Aorta (tissue), 5 donors: ENCODE data around the gene ERVV-1. TPM values are rescaled to one million over a fixed set of nuclear protein-coding genes. Genes with fewer than 3 reads are reported as not detected.

Experiments used
- ATAC-seq: fragments of 200-7000 bp; cut with Tn5 transposase; one replicate; pipeline ENCODE4 v1.9.1; 2022; ENCODE audit warnings: moderate library complexity; ENCODE audit not compliant: low FRiP score
- DNase-seq, 2 donors: peaks; one replicate each; pipeline ENCODE4 v3.0.0-alpha.2; 2020
- H3K27ac ChIP-seq, 2 donors: one replicate each; pipeline ENCODE4 v1.5.1; 2013; ENCODE audit warnings: low read length in 2 of 2, mild to moderate bottlenecking in 2 of 2, moderate library complexity in 2 of 2, control low read depth in 1 of 2, inconsistent platforms in 1 of 2, low read depth in 1 of 2
- H3K27me3 ChIP-seq, 2 donors: one replicate each; pipeline ENCODE4 v1.6.1; 2013; ENCODE audit warnings: control low read depth in 1 of 2, low read length in 1 of 2, mild to moderate bottlenecking in 1 of 2, moderate library complexity in 1 of 2; ENCODE audit not compliant: insufficient read depth in 2 of 2, control insufficient read depth in 1 of 2
- H3K36me3 ChIP-seq, 2 donors: one replicate each; pipeline ENCODE4 v1.6.1; 2013; ENCODE audit warnings: control low read depth in 1 of 2, low read length in 1 of 2, mild to moderate bottlenecking in 1 of 2; ENCODE audit not compliant: insufficient read depth in 2 of 2, control insufficient read depth in 1 of 2
- H3K4me1 ChIP-seq, 2 donors: one replicate each; pipeline ENCODE4 v1.6.1; 2013; ENCODE audit warnings: low read length in 2 of 2, control low read depth in 1 of 2, mild to moderate bottlenecking in 1 of 2, moderate library complexity in 1 of 2; ENCODE audit not compliant: insufficient read depth in 2 of 2, control insufficient read depth in 1 of 2
- H3K4me3 ChIP-seq, 2 donors: one replicate each; pipeline ENCODE4 v1.5.1; 2013; ENCODE audit warnings: low read length in 2 of 2, control low read depth in 1 of 2, mild to moderate bottlenecking in 1 of 2
- H3K9me3 ChIP-seq: one replicate; pipeline ENCODE4 v1.6.1; 2013; ENCODE audit warnings: mild to moderate bottlenecking, low read length; ENCODE audit not compliant: control insufficient read depth
- WGBS, 2 donors: extraction: QIAGEN DNeasy Blood & Tissue Kit; methylation state at CpG; one replicate each; pipeline ENCODE4 v1.1.7; 2013; 5-methylcytosine and 5-hydroxymethylcytosine counted together
- intact Hi-C, 2 donors: fragments of 100-400 bp; cut with DNase I; formaldehyde crosslinking; loops; one replicate each; pipeline versions ENCODE4 v1.14.2 to v1.15.0; 2022
- polyA plus RNA-seq, 2 donors: library from polyadenylated mRNA; stranded (reverse); fragments of 200-250 nt; gene quantifications; one replicate each; pipeline ENCODE4 v1.2.3, GENCODE V29; 2013
- total RNA-seq, 2 donors: library from RNA; stranded (reverse); fragmentation: NEBNext Ultra II Directional; extraction: Animal tissue kit (Norgen Biotek cat#: 25700); gene quantifications; one replicate each; pipeline ENCODE4 v1.2.1, GENCODE V29; 2021
- donor health status: healthy with polysubstance abuse.
- donor health status: Bipolar disorder and iron deficiency.
- donor health status: DM: no; HTN: no; CAD: no.
- donor health status: DM: no; HTN: no; CAD: no.
- donor health status: DM: yes; HTN: yes; CAD: no.

ERVV-1 gene
- total and polyA plus RNA-seq, 4 donors, result not detected

GRCh38 chr19:53037101-53038097, 23.7 kb downstream of the ERVV-1 start:
- ATAC-seq (no peak), DNase-seq (no peak)
- H3K27ac ChIP-seq, result no peak overlapping the region
- H3K9me3 ChIP-seq, result peaks cover 8% of the 10 kb centered on the region
- intact Hi-C loops, result no loop called here
- no peaks in the 10 kb centered on the region for H3K36me3 ChIP-seq
- no peaks in the 10 kb centered on the region for H3K4me1 ChIP-seq
- H3K4me3 ChIP-seq, result no peak overlapping the region
- no peaks in the 10 kb centered on the region for H3K27me3 ChIP-seq
- 10% methylated on average over 52 of the region's 52 CpGs for WGBS, 2 donors

- Histone ChIP-seq H3K4me1 (no peaks in the 10 kb centered on the region), H3K27me3 (no peaks in the 10 kb centered on the region), H3K27ac (no peak overlapping the region), H3K4me3 (no peak overlapping the region), H3K36me3 (no peaks in the 10 kb centered on the region), H3K9me3 (peaks cover 12% of the 10 kb centered on the region)
- intact Hi-C loops, result no loop called here
- DNase-seq (no peak), ATAC-seq (no peak)
- WGBS, 2 donors, result 78 to 91% methylated on average over 1 of the region's 1 CpG
Observed at GRCh38 chr19:53041366-53041765, 27.6 kb downstream of the ERVV-1 start.

GRCh38 chr19:53045536-53045935, 31.8 kb downstream of the ERVV-1 start:
- 65 to 83% methylated on average over 16 of the region's 16 CpGs for WGBS, 2 donors
- Histone ChIP-seq H3K36me3 (no peaks in the 10 kb centered on the region), H3K4me3 (no peak overlapping the region), H3K4me1 (no peaks in the 10 kb centered on the region), H3K27me3 (peaks cover 0 to 1% of the 10 kb centered on the region in 2 donors), H3K27ac (no peak overlapping the region), H3K9me3 (peaks cover 9% of the 10 kb centered on the region)
- no peak for ATAC-seq
- no peak for DNase-seq
- intact Hi-C loops, result no loop called here

- H3K9me3 ChIP-seq, result peaks cover 11% of the 10 kb centered on the region
Observed at GRCh38 chr19:53047379-53047778, 33.7 kb downstream of the ERVV-1 start.

GRCh38 chr19:53055117-53055516, 41.4 kb downstream of the ERVV-1 start:
- H3K27ac ChIP-seq, result no peak overlapping the region
- no peaks in the 10 kb centered on the region for H3K4me1 ChIP-seq
- no peak for DNase-seq
- H3K27me3 ChIP-seq, result no peaks in the 10 kb centered on the region
- H3K4me3 ChIP-seq, result no peak overlapping the region
- H3K36me3 ChIP-seq, result no peaks in the 10 kb centered on the region
- ATAC-seq, result no peak
- 28 to 31% methylated on average over 2 of the region's 2 CpGs for WGBS, 2 donors
- intact Hi-C loops, result no loop called here
- H3K9me3 ChIP-seq, result peaks cover 8% of the 10 kb centered on the region

More at GRCh38 chr19:53047379-53047778, 33.7 kb downstream of the ERVV-1 start:
- intact Hi-C loops, result no loop called here
- 82 to 91% methylated on average over 2 of the region's 2 CpGs for WGBS, 2 donors
- H3K27ac ChIP-seq, result no peak overlapping the region
- H3K27me3 ChIP-seq, result peaks cover 0 to 1% of the 10 kb centered on the region in 2 donors
- no peaks in the 10 kb centered on the region for H3K36me3 ChIP-seq
- ATAC-seq (no peak), DNase-seq (no peak)
- no peaks in the 10 kb centered on the region for H3K4me1 ChIP-seq
- H3K4me3 ChIP-seq, result no peak overlapping the region

- DNase-seq (no peak), ATAC-seq (no peak)
- intact Hi-C loops, result no loop called here
- no peak overlapping the region for H3K4me3 ChIP-seq
- 3% methylated on average over 59 of the region's 59 CpGs for WGBS, 2 donors
- H3K27me3 ChIP-seq, result no peaks in the 10 kb centered on the region
- H3K4me1 ChIP-seq, result no peaks in the 10 kb centered on the region
- no peaks in the 10 kb centered on the region for H3K36me3 ChIP-seq
- no peak overlapping the region for H3K27ac ChIP-seq
- H3K9me3 ChIP-seq, result peaks cover 15% of the 10 kb centered on the region
Observed at GRCh38 chr19:53057904-53058580, 44.3 kb downstream of the ERVV-1 start.

Other genes starting within 250 kb of the ERVV-1 start
- 10 to 100 TPM; 12.6 to 14.4 TPM for gene ZNF600, start 227.1 kb upstream of the ERVV-1 start, total RNA-seq
- 10 to 100 TPM in 1 of 2 donors, 1 to 10 TPM in 1; 1.1 to 14.8 TPM for gene ZNF600, start 227.1 kb upstream of the ERVV-1 start, polyA plus RNA-seq
- gene ZNF28, start 192.3 kb upstream of the ERVV-1 start, total RNA-seq, result 10 to 100 TPM; 11.9 to 14.0 TPM
- gene ZNF28, start 192.3 kb upstream of the ERVV-1 start, polyA plus RNA-seq, result 1 to 10 TPM; 1.3 to 8.0 TPM
- gene ZNF468, start 156.3 kb upstream of the ERVV-1 start, total RNA-seq, result 10 to 100 TPM; 10.5 to 13.4 TPM
- 10 to 100 TPM in 1 of 2 donors, 1 to 10 TPM in 1; 7.9 to 12.1 TPM for gene ZNF468, start 156.3 kb upstream of the ERVV-1 start, polyA plus RNA-seq
- gene ZNF320, start 116.3 kb upstream of the ERVV-1 start, total RNA-seq, result 10 to 100 TPM in 1 of 2 donors, 1 to 10 TPM in 1; 6.6 to 11.7 TPM
- 1 to 10 TPM in 1 of 2 donors, not detected in 1; 8.6 TPM for gene ZNF320, start 116.3 kb upstream of the ERVV-1 start, polyA plus RNA-seq
- 1 to 10 TPM; 4.2 to 5.0 TPM for gene ZNF888, start 90.5 kb upstream of the ERVV-1 start, total RNA-seq
- 1 to 10 TPM; 1.1 to 1.5 TPM for gene ZNF888, start 90.5 kb upstream of the ERVV-1 start, polyA plus RNA-seq
- gene ZNF816, start 51.0 kb upstream of the ERVV-1 start, total RNA-seq, result 10 to 100 TPM in 1 of 2 donors, 1 to 10 TPM in 1; 5.4 to 11.4 TPM
- 1 to 10 TPM; 4.5 to 4.9 TPM for gene ZNF816, start 51.0 kb upstream of the ERVV-1 start, polyA plus RNA-seq
- not detected for gene ERVV-2, start 30.8 kb downstream of the ERVV-1 start, total RNA-seq
- gene ERVV-2, start 30.8 kb downstream of the ERVV-1 start, polyA plus RNA-seq, result not detected
- gene ZNF160, start 89.5 kb downstream of the ERVV-1 start, total RNA-seq, result 10 to 100 TPM; 32.5 to 61.0 TPM
- gene ZNF160, start 89.5 kb downstream of the ERVV-1 start, polyA plus RNA-seq, result 10 to 100 TPM in 1 of 2 donors, 1 to 10 TPM in 1; 4.6 to 19.5 TPM
- gene ZNF415, start 119.0 kb downstream of the ERVV-1 start, total RNA-seq, result 10 to 100 TPM in 1 of 2 donors, 1 to 10 TPM in 1; 8.8 to 10.3 TPM
- 1 to 10 TPM; 5.0 to 9.0 TPM for gene ZNF415, start 119.0 kb downstream of the ERVV-1 start, polyA plus RNA-seq
- gene ZNF347, start 145.1 kb downstream of the ERVV-1 start, total RNA-seq, result 10 to 100 TPM; 14.2 to 19.8 TPM
- gene ZNF347, start 145.1 kb downstream of the ERVV-1 start, polyA plus RNA-seq, result 1 to 10 TPM; 2.0 to 3.6 TPM
- gene ZNF665, start 179.4 kb downstream of the ERVV-1 start, total RNA-seq, result 1 to 10 TPM; 4.4 to 9.2 TPM
- gene ZNF665, start 179.4 kb downstream of the ERVV-1 start, polyA plus RNA-seq, result 1 to 10 TPM in 1 of 2 donors, under 1 TPM in 1; 0.38 to 5.4 TPM
- gene ZNF677, start 241.0 kb downstream of the ERVV-1 start, total RNA-seq, result 10 to 100 TPM; 18.5 to 23.5 TPM
- 1 to 10 TPM; 3.6 to 9.5 TPM for gene ZNF677, start 241.0 kb downstream of the ERVV-1 start, polyA plus RNA-seq
- gene VN1R2, start 244.4 kb downstream of the ERVV-1 start, total RNA-seq, result not detected
- not detected for gene VN1R2, start 244.4 kb downstream of the ERVV-1 start, polyA plus RNA-seq